MV-4-11 (cell line): ENCODE results near the gene CYP27A1.

Experiments
- DNase-seq: peaks from one replicate; lab custom pipeline; 2025; lab: John Stamatoyannopoulos, UW

The CYP27A1 gene

GRCh38 chr2:218773881-218774280 is 8.1 kb upstream of the CYP27A1 start:
- no peak for DNase-seq

GRCh38 chr2:218776488-218776887 is 5.5 kb upstream of the CYP27A1 start:
- DNase-seq: peak; percentile 30

- no peak for DNase-seq
Measured at GRCh38 chr2:218777276-218777990, 4.5 kb upstream of the CYP27A1 start.

- no peak for DNase-seq
Measured at GRCh38 chr2:218780046-218780445, 1.9 kb upstream of the CYP27A1 start.

GRCh38 chr2:218780851-218781690 is 876 bp upstream of the CYP27A1 start:
- no peak for DNase-seq

- DNase-seq: no peak
Measured at GRCh38 chr2:218782528-218782844, 539 bp downstream of the CYP27A1 start.

- DNase-seq: no peak
Measured at GRCh38 chr2:218783688-218784087, 1.7 kb downstream of the CYP27A1 start.

- DNase-seq: no peak
Measured at GRCh38 chr2:218785103-218785502, 3.2 kb downstream of the CYP27A1 start.

GRCh38 chr2:218786133-218786532 is 4.2 kb downstream of the CYP27A1 start:
- no peak for DNase-seq

GRCh38 chr2:218788529-218789255 is 6.7 kb downstream of the CYP27A1 start:
- DNase-seq: no peak

- no peak for DNase-seq
Measured at GRCh38 chr2:218792433-218792832, 10.5 kb downstream of the CYP27A1 start.

- DNase-seq: no peak
Measured at GRCh38 chr2:218796691-218797090, 14.7 kb downstream of the CYP27A1 start.

- no peak for DNase-seq
Measured at GRCh38 chr2:218798767-218799504, 17.0 kb downstream of the CYP27A1 start.

GRCh38 chr2:218799990-218800389 is 18.0 kb downstream of the CYP27A1 start:
- DNase-seq: no peak

- DNase-seq: peak; percentile 88
Measured at GRCh38 chr2:218802386-218802994, 20.5 kb downstream of the CYP27A1 start.

GRCh38 chr2:218804817-218805216 is 22.9 kb downstream of the CYP27A1 start:
- no peak for DNase-seq

GRCh38 chr2:218805627-218806026 is 23.7 kb downstream of the CYP27A1 start:
- DNase-seq: peak; percentile 18

- peak; percentile 98 for DNase-seq
Measured at GRCh38 chr2:218806346-218806978, 24.5 kb downstream of the CYP27A1 start.

GRCh38 chr2:218807626-218808025 is 25.7 kb downstream of the CYP27A1 start:
- no peak for DNase-seq

- DNase-seq: no peak
Measured at GRCh38 chr2:218809515-218809914, 27.6 kb downstream of the CYP27A1 start.

- DNase-seq: no peak
Measured at GRCh38 chr2:218810256-218810655, 28.3 kb downstream of the CYP27A1 start.
